ENCODE measurements around the gene DBNDD2.

DNA sequence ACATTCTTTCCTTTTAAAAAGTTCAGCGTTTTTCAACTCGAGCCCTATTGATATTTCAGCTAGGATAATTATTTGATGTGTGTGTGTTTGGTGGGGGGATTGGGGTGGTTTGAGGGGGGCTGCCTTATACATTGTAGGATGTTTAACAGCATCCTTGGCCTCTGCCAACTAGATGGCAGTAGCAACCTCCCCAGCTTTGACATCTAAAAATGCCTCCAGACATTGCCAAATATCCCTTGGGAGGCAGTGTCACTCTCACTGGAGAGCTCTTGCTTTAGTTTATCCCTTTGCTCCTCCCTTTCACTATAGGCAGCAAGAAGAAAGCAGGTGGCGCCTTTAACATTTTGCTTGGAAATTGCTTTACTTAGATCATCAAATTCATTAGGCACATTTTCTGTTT lies 15.4 kb upstream of the DBNDD2 start:
- TF ChIP-seq, protein P1, sequence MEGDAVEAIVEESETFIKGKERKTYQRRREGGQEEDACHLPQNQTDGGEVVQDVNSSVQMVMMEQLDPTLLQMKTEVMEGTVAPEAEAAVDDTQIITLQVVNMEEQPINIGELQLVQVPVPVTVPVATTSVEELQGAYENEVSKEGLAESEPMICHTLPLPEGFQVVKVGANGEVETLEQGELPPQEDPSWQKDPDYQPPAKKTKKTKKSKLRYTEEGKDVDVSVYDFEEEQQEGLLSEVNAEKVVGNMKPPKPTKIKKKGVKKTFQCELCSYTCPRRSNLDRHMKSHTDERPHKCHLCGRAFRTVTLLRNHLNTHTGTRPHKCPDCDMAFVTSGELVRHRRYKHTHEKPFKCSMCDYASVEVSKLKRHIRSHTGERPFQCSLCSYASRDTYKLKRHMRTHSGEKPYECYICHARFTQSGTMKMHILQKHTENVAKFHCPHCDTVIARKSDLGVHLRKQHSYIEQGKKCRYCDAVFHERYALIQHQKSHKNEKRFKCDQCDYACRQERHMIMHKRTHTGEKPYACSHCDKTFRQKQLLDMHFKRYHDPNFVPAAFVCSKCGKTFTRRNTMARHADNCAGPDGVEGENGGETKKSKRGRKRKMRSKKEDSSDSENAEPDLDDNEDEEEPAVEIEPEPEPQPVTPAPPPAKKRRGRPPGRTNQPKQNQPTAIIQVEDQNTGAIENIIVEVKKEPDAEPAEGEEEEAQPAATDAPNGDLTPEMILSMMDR (IDR thresholded peaks at IDR 0.05; ENCODE audit: low read length): no peak
- TF ChIP-seq EZH2 (IDR thresholded peaks at IDR 0.05; ENCODE audit: borderline replicate concordance, low read length): no peak

Data from OCI-LY1 (cell line).